Thyroid gland (tissue), 4 donors: Measurements from ENCODE around the gene TARM1. TPM values are rescaled to one million over a fixed set of nuclear protein-coding genes. Genes with fewer than 3 reads are reported as not detected.

ENCODE experiments used
- DNase-seq, 2 donors: peaks; one replicate each; pipeline ENCODE4 v3.0.0-alpha.2; 2019
- H3K27ac ChIP-seq, 3 donors: fragments of 200-600 bp; sonication (generic); 1 replicate in 2 of 3; 2 replicates in 1 of 3; pipeline ENCODE4 v1.5.1; 2016 to 2019; ENCODE audit warnings: mild to moderate bottlenecking in 1 of 3, moderate library complexity in 1 of 3
- H3K27me3 ChIP-seq: fragments of 200-600 bp; sonication (generic); one replicate; pipeline ENCODE4 v1.5.1; 2019
- H3K36me3 ChIP-seq, 2 donors: fragments of 200-600 bp; sonication (generic); one replicate each; pipeline ENCODE4 v1.5.1; 2016 to 2019
- H3K4me1 ChIP-seq, 2 donors: fragments of 200-600 bp; sonication (generic); one replicate each; pipeline ENCODE4 v1.5.1; 2017 to 2019
- H3K4me3 ChIP-seq, 3 donors: fragments of 200-600 bp; sonication (generic); replicated peaks in 1 of 3; 1 replicate in 2 of 3; 2 replicates in 1 of 3; pipeline ENCODE4 v1.5.1; 2016; ENCODE audit warnings: mild to moderate bottlenecking in 1 of 3
- H3K9me3 ChIP-seq: fragments of 200-600 bp; sonication (generic); one replicate; pipeline ENCODE4 v1.5.1; 2017
- POLR2A ChIP-seq, 2 donors: fragments of 450-650 bp; IDR thresholded peaks; one replicate each; pipeline ENCODE4 v1.6.1; 2017; ENCODE audit warnings: antibody characterized with exemption in 2 of 2, mild to moderate bottlenecking in 2 of 2, moderate library complexity in 1 of 2
- WGBS, 2 donors: methylation state at CpG; one replicate each; pipeline ENCODE4 v1.1.5; 2017; 5-methylcytosine and 5-hydroxymethylcytosine counted together
- intact Hi-C: fragments of 100-400 bp; cut with DNase I; formaldehyde crosslinking; loops from one replicate; pipeline ENCODE4 v1.15.1; 2023
- total RNA-seq, 4 donors: library from RNA; depleted of rRNA; stranded (reverse); fragments of >200 nt; gene quantifications; one replicate each; pipeline ENCODE4 v1.2.3, GENCODE V29; 2016
- TF ChIP-seq, protein P1 (sequence below), 6 experiments: fragments of 200-600 bp in 3 of 6; fragments of 450-650 bp in 3 of 6; sonication (generic) in 3 of 6; IDR thresholded peaks; one replicate each; pipeline ENCODE4 v1.5.1; 2016 to 2019; ENCODE audit warnings: antibody characterized with exemption in 6 of 6, mild to moderate bottlenecking in 2 of 6, inconsistent platforms in 1 of 6, moderate library complexity in 1 of 6

TARM1 gene
- total RNA-seq, 4 donors from 2014 or later = not detected

- WGBS, 2 donors = 8 to 19% methylated on average over 11 to 28 of the region's 28 CpGs
- Histone ChIP-seq H3K9me3 (no peaks in the 10 kb centered on the region), H3K36me3 (peaks cover 17 to 20% of the 10 kb centered on the region in 2 donors), H3K4me3 (peak overlapping the region in 2 of 3 donors; percentile 56 to 58), H3K4me1 (peaks cover 14 to 23% of the 10 kb centered on the region in 2 donors), H3K27me3 (no peaks in the 10 kb centered on the region), H3K27ac (peak overlapping the region in 1 of 3 donors; percentile 89)
- no peak for TF ChIP-seq POLR2A (IDR thresholded peaks at IDR 0.05)
- TF ChIP-seq, protein P1, sequence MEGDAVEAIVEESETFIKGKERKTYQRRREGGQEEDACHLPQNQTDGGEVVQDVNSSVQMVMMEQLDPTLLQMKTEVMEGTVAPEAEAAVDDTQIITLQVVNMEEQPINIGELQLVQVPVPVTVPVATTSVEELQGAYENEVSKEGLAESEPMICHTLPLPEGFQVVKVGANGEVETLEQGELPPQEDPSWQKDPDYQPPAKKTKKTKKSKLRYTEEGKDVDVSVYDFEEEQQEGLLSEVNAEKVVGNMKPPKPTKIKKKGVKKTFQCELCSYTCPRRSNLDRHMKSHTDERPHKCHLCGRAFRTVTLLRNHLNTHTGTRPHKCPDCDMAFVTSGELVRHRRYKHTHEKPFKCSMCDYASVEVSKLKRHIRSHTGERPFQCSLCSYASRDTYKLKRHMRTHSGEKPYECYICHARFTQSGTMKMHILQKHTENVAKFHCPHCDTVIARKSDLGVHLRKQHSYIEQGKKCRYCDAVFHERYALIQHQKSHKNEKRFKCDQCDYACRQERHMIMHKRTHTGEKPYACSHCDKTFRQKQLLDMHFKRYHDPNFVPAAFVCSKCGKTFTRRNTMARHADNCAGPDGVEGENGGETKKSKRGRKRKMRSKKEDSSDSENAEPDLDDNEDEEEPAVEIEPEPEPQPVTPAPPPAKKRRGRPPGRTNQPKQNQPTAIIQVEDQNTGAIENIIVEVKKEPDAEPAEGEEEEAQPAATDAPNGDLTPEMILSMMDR (IDR thresholded peaks at IDR 0.05) = no peak
- intact Hi-C loops = no loop called here
- peak in 1 of 2 donors; percentile 10 for DNase-seq
These were observed 33.4 kb upstream of the TARM1 start for GRCh38 chr19:54114340-54115108.

- Histone ChIP-seq H3K9me3 (no peaks in the 10 kb centered on the region), H3K4me1 (peaks cover 4 to 7% of the 10 kb centered on the region in 2 donors), H3K36me3 (peaks cover 32 to 39% of the 10 kb centered on the region in 2 donors), H3K27me3 (no peaks in the 10 kb centered on the region), H3K4me3 (no peak overlapping the region), H3K27ac (no peak overlapping the region)
- TF ChIP-seq, protein P1 (IDR thresholded peaks at IDR 0.05) = no peak
- TF ChIP-seq POLR2A (IDR thresholded peaks at IDR 0.05) = no peak
- no peak for DNase-seq
- intact Hi-C loops = no loop called here
- WGBS, 2 donors = 85 to 91% methylated on average over 6 of the region's 6 CpGs
These were observed 28.5 kb upstream of the TARM1 start for GRCh38 chr19:54109651-54110050.

DNA sequence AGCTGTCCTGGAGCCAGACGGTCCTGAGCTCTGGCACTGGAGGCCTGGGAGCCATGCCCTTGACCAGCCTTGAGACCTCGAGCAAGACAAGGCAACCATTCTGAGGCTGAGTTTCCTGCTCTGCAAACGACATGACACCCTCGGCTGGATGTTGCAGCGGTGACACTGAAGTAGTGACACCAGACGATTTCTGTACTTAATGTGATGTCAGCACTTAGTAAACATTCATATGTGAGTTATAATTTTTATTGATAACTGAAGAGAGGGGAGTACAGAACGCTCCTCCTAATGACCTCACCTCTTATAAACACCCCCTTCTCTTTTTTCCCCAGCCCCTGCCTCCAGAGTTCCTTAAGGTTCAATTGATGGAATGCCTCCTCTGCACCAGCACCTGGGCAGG, 27.3 kb upstream of the TARM1 start:
- no peak for TF ChIP-seq POLR2A (IDR thresholded peaks at IDR 0.05)
- TF ChIP-seq, protein P1 (IDR thresholded peaks at IDR 0.05) = no peak
- H3K4me1 ChIP-seq = peaks cover 3 to 4% of the 10 kb centered on the region in 2 donors
- H3K27ac ChIP-seq = no peak overlapping the region
- WGBS, 2 donors = 87 to 91% methylated on average over 7 of the region's 7 CpGs
- H3K9me3 ChIP-seq = no peaks in the 10 kb centered on the region
- peaks cover 32 to 39% of the 10 kb centered on the region in 2 donors for H3K36me3 ChIP-seq
- intact Hi-C loops = no loop called here
- DNase-seq = no peak
- no peaks in the 10 kb centered on the region for H3K27me3 ChIP-seq
- no peak overlapping the region for H3K4me3 ChIP-seq

- Histone ChIP-seq H3K27ac (no peak overlapping the region), H3K36me3 (peaks cover 32 to 39% of the 10 kb centered on the region in 2 donors), H3K4me3 (no peak overlapping the region), H3K27me3 (no peaks in the 10 kb centered on the region), H3K4me1 (peaks cover 7% of the 10 kb centered on the region in 2 donors), H3K9me3 (no peaks in the 10 kb centered on the region)
- no peak for DNase-seq
- intact Hi-C loops = no loop called here
- TF ChIP-seq, protein P1 (IDR thresholded peaks at IDR 0.05) = no peak
- no peak for TF ChIP-seq POLR2A (IDR thresholded peaks at IDR 0.05)
- 88 to 89% methylated on average over 16 to 17 of the region's 21 CpGs for WGBS, 2 donors
These were observed 26.8 kb upstream of the TARM1 start for GRCh38 chr19:54107876-54108490.

DNA sequence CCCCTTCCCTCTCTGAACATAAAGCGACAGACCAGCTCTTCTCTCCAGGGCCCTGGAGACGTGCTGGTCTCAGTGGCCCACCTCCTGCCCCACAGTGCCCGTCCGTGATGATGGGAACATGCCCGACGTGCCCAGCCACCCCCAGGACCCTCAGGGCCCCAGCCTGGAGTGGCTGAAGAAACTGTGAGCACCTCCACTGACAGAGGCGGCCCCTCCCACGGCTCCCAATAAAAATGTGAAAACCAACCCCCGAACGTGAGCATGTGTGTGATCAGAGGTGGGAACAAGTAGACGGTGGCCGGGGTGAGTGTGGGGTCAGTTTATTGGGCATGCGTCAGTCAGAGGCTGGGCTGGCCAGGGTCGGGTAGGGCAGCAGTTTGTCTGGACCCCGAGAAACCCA, 25.6 kb upstream of the TARM1 start:
- H3K27ac ChIP-seq = no peak overlapping the region
- DNase-seq = no peak
- TF ChIP-seq, protein P1 (IDR thresholded peaks at IDR 0.05) = no peak
- peaks cover 7 to 10% of the 10 kb centered on the region in 2 donors for H3K4me1 ChIP-seq
- intact Hi-C loops = no loop called here
- no peaks in the 10 kb centered on the region for H3K27me3 ChIP-seq
- no peaks in the 10 kb centered on the region for H3K9me3 ChIP-seq
- H3K36me3 ChIP-seq = peaks cover 32 to 39% of the 10 kb centered on the region in 2 donors
- H3K4me3 ChIP-seq = no peak overlapping the region
- 91% methylated on average over 15 of the region's 15 CpGs for WGBS, 2 donors
